GM19328 (cell line): ENCODE data around the gene FAM43B.

ENCODE experiments used
- ATAC-seq: cut with Tn5 transposase; IDR thresholded peaks from one replicate; pipeline ENCODE4 v1.9.1; 2021; ENCODE audit warnings: mild to moderate bottlenecking, moderate library complexity; ENCODE audit not compliant: unreplicated experiment

Gene FAM43B

GRCh38 chr1:20589331-20590278 lies 37.2 kb downstream of the FAM43B start:
- ATAC-seq: no peak

GRCh38 chr1:20590306-20590777 lies 38.0 kb downstream of the FAM43B start:
- ATAC-seq: no peak

- ATAC-seq: no peak
Measured at GRCh38 chr1:20593756-20594155, 41.4 kb downstream of the FAM43B start.

- no peak for ATAC-seq
Measured at GRCh38 chr1:20594746-20595145, 42.4 kb downstream of the FAM43B start.

GRCh38 chr1:20596106-20596505 lies 43.7 kb downstream of the FAM43B start:
- no peak for ATAC-seq

GRCh38 chr1:20597650-20598049 lies 45.3 kb downstream of the FAM43B start:
- ATAC-seq: no peak

GRCh38 chr1:20600156-20600555 lies 47.8 kb downstream of the FAM43B start:
- no peak for ATAC-seq

- no peak for ATAC-seq
Measured at GRCh38 chr1:20601129-20601825, 48.9 kb downstream of the FAM43B start.

GRCh38 chr1:20602851-20603450 lies 50.6 kb downstream of the FAM43B start:
- no peak for ATAC-seq

GRCh38 chr1:20603504-20604464 lies 51.4 kb downstream of the FAM43B start:
- no peak for ATAC-seq
